ENCODE data around the gene PLEKHO2. TPM values are rescaled to one million over a fixed set of nuclear protein-coding genes. Genes with fewer than 3 reads are reported as not detected.

The PLEKHO2 gene
- total RNA-seq, 4 donors from 2014 or later = 53.0 to 86.6 (median 58.4) TPM

GRCh38 chr15:64850778-64851502 lies 9.2 kb downstream of the PLEKHO2 start:
- no peak for TF ChIP-seq CTCF (IDR thresholded peaks at IDR 0.05)
- ATAC-seq (ENCODE audit: low FRiP score) (no peak), DNase-seq (ENCODE audit: low spot score) (no peak)

- ATAC-seq (ENCODE audit: low FRiP score) = peak; percentile 81
- TF ChIP-seq CTCF (IDR thresholded peaks at IDR 0.05) = no peak
- DNase-seq (ENCODE audit: low spot score) = no peak
Observed at GRCh38 chr15:64851503-64851840, 9.8 kb downstream of the PLEKHO2 start.

- no peak for TF ChIP-seq CTCF (IDR thresholded peaks at IDR 0.05)
- ATAC-seq (ENCODE audit: low FRiP score) (peak; percentile 48), DNase-seq (ENCODE audit: low spot score) (no peak)
Observed at GRCh38 chr15:64854041-64854440, 12.3 kb downstream of the PLEKHO2 start.

GRCh38 chr15:64854526-64854925 lies 12.8 kb downstream of the PLEKHO2 start:
- ATAC-seq (ENCODE audit: low FRiP score) = no peak
- TF ChIP-seq CTCF (IDR thresholded peaks at IDR 0.05) = no peak
- DNase-seq (ENCODE audit: low spot score) = no peak

- no peak for ATAC-seq (ENCODE audit: low FRiP score)
- DNase-seq (ENCODE audit: low spot score) = no peak
- TF ChIP-seq CTCF (IDR thresholded peaks at IDR 0.05) = no peak
Observed at GRCh38 chr15:64855205-64855975, 13.7 kb downstream of the PLEKHO2 start.

- ATAC-seq (ENCODE audit: low FRiP score) = no peak
- TF ChIP-seq CTCF (IDR thresholded peaks at IDR 0.05) = no peak
- no peak for DNase-seq (ENCODE audit: low spot score)
Observed at GRCh38 chr15:64856429-64857145, 14.9 kb downstream of the PLEKHO2 start.
